ENCODE data around the gene NRP2. TPM values are rescaled to one million over a fixed set of nuclear protein-coding genes. Genes with fewer than 3 reads are reported as not detected.

NRP2 gene
- total and polyA plus RNA-seq, 10 donors: 3.1 to 49.9 (median 26.2) TPM

- no peak overlapping the region for H3K27ac ChIP-seq
- no peak for TF ChIP-seq POLR2AphosphoS5 (IDR thresholded peaks at IDR 0.05)
- no peak for TF ChIP-seq CTCF (IDR thresholded peaks at IDR 0.05 in 8 of 11, conservative IDR thresholded peaks at IDR 0.05 in 3 of 11)
- no peak for TF ChIP-seq POLR2A (IDR thresholded peaks at IDR 0.05)
- intact Hi-C loops (cut with DNase I; ENCODE audit: low total_unique reads): loop anchor here (10.0 kb wide), 1 partner anchor 148 kb away; no protein-coding TSS in a partner anchor
- no peaks in the 10 kb centered on the region for H3K4me1 ChIP-seq
- no peak overlapping the region for H3K4me3 ChIP-seq
- no peaks in the 10 kb centered on the region for H3K36me3 ChIP-seq
- no peaks in the 10 kb centered on the region for H3K9me3 ChIP-seq
- 79 to 93% (median 87%) methylated on average over 5 of the region's 5 CpGs for WGBS, 5 donors
- H3K27me3 ChIP-seq (replicated peaks in 1 of 7): peaks cover 0 to 3% (median 0%) of the 10 kb centered on the region in 7 donors
- no peak for DNase-seq
Observed at GRCh38 chr2:205776720-205777119, 94.4 kb downstream of the NRP2 start.

- no peaks in the 10 kb centered on the region for H3K9me3 ChIP-seq
- 82 to 88% (median 84%) methylated on average over 3 of the region's 3 CpGs for WGBS, 5 donors
- no peak overlapping the region for H3K27ac ChIP-seq
- TF ChIP-seq CTCF (IDR thresholded peaks at IDR 0.05 in 8 of 11, conservative IDR thresholded peaks at IDR 0.05 in 3 of 11) (no peak), POLR2A (IDR thresholded peaks at IDR 0.05) (no peak), POLR2AphosphoS5 (IDR thresholded peaks at IDR 0.05) (no peak)
- DNase-seq: no peak
- peaks cover 0 to 3% (median 0%) of the 10 kb centered on the region in 7 donors for H3K27me3 ChIP-seq (replicated peaks in 1 of 7)
- no peaks in the 10 kb centered on the region for H3K4me1 ChIP-seq
- H3K36me3 ChIP-seq: no peaks in the 10 kb centered on the region
- H3K4me3 ChIP-seq: no peak overlapping the region
- intact Hi-C loops (cut with DNase I; ENCODE audit: low total_unique reads): loop anchor here (10.0 kb wide), 1 partner anchor 146 kb away; no protein-coding TSS in a partner anchor
Observed at GRCh38 chr2:205778356-205778755, 96.1 kb downstream of the NRP2 start.

DNA sequence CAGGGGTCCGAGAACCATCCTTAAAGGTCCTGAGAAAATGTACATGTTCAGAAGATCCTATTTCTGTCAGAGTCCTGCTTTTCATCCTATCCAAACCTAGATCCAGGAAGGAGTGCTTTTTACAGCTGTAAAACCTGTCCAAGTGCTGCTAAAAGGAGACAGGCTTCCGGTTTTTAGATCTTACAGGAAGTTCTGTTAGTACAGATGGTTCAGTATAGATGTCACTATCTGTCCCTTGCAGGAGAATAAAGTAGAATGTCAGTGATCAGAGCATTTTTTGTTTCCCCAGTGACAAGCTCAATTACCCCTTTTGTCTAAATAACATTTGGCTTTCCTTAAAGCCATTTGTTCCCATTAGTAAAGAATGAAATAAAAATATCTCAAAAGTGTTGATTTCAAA lies 98.3 kb downstream of the NRP2 start:
- WGBS, 5 donors: 42 to 56% (median 47%) methylated on average over 2 of the region's 2 CpGs

More for the DNA sequence above, 98.3 kb downstream of the NRP2 start:
- DNase-seq: no peak
- Histone ChIP-seq H3K4me3 (no peak overlapping the region), H3K9me3 (no peaks in the 10 kb centered on the region), H3K27ac (no peak overlapping the region), H3K36me3 (no peaks in the 10 kb centered on the region), H3K4me1 (peaks cover 0 to 4% (median 0%) of the 10 kb centered on the region in 6 donors), H3K27me3 (replicated peaks in 1 of 7) (peaks cover 0 to 3% (median 0%) of the 10 kb centered on the region in 7 donors)
- intact Hi-C loops (cut with DNase I; ENCODE audit: low total_unique reads): no loop called here
- TF ChIP-seq POLR2A (IDR thresholded peaks at IDR 0.05) (no peak), CTCF (IDR thresholded peaks at IDR 0.05 in 8 of 11, conservative IDR thresholded peaks at IDR 0.05 in 3 of 11) (no peak), POLR2AphosphoS5 (IDR thresholded peaks at IDR 0.05) (no peak)
